ENCODE data around the gene THSD4.
"Not testable (repeated sequence)": the region's sequence is repeated elsewhere in the genome, so short reads cannot be mapped to it uniquely, and the experiment has no call there.

The THSD4 gene

DNA sequence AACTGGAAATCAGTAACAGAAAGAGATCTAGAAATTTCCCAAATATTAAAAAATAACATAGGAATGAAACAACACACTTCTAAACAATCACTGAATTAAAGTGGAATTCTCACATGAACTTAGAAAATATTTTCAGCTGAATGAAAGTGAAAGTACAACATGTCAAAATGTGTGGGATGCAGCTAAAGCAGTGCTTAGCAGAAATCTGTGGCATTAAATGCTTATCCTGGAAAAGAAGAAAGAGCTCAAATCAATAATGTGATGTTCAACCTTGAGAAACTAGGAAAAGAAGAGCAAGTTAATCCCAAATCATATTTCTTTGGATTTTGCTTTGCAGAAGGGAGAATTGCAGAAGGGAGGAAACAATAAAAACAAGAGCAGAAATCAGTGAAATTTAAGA, 596.9 kb downstream of the THSD4 start:
- FAIRE-seq: peak; percentile 78

GRCh38 chr15:71713191-71713809, 598.0 kb downstream of the THSD4 start:
- FAIRE-seq: no peak

DNA sequence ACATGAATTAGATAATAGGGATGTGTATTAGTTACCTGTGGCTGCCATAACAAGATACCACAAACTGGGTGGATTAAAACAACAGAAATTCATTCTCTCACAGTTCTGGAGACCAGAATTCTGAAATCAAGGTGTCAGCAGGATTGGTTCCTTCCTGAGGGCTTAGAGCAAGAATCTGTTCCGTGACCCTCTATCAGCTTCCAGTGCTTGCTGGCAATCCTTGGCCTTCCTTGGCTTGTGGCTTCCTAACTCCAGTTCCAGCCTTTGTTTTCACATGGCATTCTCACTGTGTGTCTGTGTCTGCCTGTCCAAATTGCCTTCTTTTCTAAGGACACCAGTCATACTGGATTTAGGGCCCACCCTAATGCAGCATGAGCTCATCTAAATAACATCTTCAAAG, 600.6 kb downstream of the THSD4 start:
- FAIRE-seq: no peak

GRCh38 chr15:71716990-71717389, 601.7 kb downstream of the THSD4 start:
- no peak for FAIRE-seq

GRCh38 chr15:71718116-71718910, 603.0 kb downstream of the THSD4 start:
- FAIRE-seq: no peak

- FAIRE-seq: no peak
Observed at GRCh38 chr15:71723344-71723743, 608.1 kb downstream of the THSD4 start.

- FAIRE-seq: not testable (repeated sequence)
Observed at GRCh38 chr15:71725207-71725955, 610.1 kb downstream of the THSD4 start.

GRCh38 chr15:71728881-71729280, 613.6 kb downstream of the THSD4 start:
- FAIRE-seq: no peak

GRCh38 chr15:71729319-71729718, 614.0 kb downstream of the THSD4 start:
- no peak for FAIRE-seq

DNA sequence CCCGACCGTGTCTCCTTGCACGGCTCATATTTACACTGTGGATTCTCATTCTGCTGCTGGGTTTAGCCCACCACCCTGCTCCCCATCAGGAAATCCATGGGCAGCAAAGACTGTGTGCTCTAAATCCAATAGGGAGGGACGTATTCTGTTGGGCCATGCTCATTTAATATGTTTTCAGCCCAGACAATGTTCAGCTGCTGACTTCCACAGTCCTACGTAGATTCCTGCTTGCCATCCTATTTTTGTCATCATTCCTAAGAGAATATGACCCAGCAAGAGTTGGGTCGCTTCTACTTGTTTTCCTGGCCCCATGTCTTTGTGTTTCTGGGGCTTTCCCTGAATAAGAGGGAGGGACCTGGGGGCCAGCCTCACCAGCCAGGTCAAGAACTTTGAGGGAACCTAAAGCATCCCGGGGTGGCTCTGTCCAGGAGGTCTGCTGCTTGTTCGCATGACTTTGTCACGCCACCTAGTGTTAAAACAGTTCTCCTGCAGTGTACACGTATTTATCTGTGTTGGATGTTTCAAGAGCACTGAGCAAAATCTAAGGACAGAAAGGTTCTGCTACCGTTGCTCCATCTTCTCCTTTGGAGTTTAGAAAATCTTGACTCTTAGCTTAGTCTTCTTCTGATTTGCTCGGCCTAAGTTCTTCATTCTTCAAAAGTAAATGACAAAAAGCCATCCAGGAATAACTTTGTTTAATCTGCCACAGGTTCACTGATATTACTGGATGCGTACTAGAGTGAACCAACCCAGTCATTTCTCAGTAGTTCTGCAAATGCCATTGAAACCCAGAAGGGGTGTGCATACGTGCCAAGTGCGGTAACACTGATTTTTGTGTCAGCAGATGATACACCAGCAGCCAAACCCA, 615.2 kb downstream of the THSD4 start:
- peak; percentile 41 for FAIRE-seq

DNA sequence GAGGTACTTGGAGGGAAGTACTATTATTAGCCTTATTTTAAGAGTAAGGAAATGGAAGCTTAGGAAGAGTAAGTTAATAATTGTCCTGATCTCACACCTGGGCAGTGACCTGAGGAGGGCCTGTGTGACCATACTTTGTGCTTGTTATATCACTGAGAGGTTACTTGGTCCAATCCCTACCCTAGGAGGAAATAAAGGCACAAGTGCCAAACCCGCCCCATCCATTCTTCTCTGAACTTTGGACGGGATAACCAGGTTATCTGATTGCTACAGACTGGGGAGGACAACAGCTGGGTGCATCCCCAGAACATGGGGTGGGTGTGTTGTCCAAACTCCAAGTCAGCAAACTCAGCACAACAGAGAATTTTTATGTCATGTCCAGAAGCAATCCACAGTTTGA, 617.4 kb downstream of the THSD4 start:
- no peak for FAIRE-seq

DNA sequence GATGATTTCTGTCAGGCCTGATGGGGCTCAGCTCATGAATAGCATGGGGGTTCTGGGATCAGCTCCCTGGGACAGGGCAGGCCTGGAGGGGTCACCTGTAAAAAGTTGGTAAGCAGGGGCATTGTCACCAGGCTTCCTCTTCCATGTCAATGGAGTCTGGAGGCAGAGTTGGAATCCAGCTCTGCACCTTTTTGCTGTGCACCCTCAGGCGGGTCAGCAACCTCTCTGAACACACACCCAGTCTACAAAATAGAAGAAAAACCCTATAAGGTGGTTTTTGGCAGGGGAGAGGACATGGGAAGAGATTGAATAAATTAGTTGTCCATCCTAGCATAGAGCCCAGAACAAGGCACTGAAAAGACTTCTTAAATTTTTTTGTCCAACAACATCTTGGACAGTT, 617.9 kb downstream of the THSD4 start:
- no peak for FAIRE-seq

GRCh38 chr15:71734709-71735384, 619.6 kb downstream of the THSD4 start:
- no peak for FAIRE-seq

DNA sequence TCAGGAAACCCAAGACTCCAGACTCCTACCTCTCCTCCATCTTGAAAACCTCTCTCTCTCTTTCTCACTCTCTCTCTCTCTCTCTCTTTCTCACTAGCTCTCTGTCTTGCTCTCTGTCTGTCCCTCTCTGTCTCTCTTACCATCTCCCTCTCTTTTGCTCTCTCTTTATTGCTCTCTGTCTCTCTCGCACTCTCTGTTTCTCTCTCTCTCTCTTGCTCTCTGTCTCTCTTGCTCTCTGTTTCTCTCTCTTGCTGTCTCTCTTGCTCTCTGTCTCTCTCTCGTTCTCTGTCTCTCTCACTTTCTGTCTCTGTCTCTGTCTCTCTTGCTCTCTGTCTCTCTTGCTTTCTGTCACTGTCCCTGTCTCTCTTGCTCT, 620.1 kb downstream of the THSD4 start:
- FAIRE-seq: no peak

DNA sequence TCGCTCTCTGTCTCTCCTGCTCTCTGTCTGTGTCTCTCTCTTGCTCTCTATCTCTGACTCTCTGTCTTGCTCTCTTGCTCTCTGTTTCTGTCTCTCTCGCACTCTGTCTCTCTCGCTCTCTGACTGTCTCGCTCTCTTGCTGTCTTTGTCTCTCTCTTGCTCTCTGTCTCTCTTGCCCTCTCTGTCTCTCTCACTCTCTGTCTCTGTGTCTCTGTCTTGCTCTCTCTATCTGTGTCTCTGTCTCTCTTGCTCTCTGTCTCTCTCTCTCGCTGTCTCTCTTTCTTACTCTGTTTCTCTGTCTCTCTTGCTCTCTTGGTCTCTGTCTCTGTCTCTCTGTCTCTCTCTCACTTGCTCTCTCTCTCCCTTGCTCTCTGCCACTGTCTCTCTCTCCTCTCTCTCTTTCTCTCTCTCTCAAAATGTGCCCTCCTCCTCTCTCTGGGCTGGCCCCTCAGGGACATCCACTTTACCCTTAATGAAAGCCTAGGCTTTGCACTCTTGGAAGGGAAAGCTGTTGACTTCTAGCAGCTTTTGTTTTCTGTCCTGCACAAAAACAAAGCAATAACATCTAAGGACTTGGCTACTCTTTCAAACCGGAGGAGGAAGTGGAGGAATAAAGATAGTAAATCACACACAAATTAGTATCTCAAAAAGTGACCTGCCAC, 621.1 kb downstream of the THSD4 start:
- FAIRE-seq: no peak

- no peak for FAIRE-seq
Observed at GRCh38 chr15:71737761-71738160, 622.5 kb downstream of the THSD4 start.

DNA sequence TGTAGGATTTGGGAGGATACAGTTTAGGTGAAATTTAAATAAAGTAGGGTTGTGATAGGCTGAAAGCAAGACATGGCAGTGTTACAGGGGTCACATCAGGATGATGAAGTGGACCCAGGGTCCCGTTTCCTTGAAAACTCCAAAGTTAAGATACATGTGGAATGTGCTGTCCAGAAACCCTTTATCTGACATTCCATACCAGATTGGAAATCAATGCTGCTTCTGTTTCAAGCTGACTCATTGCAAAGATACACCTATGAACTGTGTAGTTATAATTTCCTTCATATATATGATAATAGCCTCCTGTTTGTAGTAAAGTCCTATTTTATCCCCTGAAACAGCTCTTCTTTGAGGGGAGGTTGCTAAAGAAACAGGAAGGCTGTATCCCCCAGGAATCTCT, 624.1 kb downstream of the THSD4 start:
- FAIRE-seq: peak; percentile 49

- FAIRE-seq: no peak
Observed at GRCh38 chr15:71742964-71743363, 627.7 kb downstream of the THSD4 start.

DNA sequence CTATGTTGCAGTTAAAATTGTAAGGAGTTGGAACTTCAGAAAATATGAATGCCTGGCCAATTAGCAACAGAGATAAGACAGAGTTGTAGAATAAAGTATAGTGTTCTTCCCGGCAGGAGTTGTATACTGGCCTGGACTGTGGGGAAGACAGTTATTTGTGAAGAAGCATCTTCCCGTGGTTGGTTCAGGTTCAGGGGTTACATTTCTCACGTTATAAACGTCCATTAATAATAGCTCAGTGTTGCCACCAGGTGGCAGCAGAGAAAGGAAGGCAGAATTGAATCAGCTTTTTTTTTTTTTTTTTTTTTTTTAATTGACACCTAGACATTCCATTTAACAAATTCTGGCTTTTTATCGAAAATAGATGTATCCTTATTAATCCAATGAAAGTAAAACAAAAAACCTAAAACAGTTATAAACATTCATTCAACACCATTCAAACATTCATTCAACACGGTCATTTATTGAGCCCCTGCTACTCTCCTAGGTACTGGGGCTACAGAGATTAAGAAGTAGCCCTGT, 628.7 kb downstream of the THSD4 start:
- peak; percentile 83 for FAIRE-seq

- FAIRE-seq: no peak
Observed at GRCh38 chr15:71746719-71747118, 631.4 kb downstream of the THSD4 start.
